ENCODE measurements around the gene DNAJB14. TPM values are rescaled to one million over a fixed set of nuclear protein-coding genes. Genes with fewer than 3 reads are reported as not detected.

Gene DNAJB14
- total and polyA plus RNA-seq, 2 of the 13 experiments (the other 11 are each of a cell fraction or from before 2014, with no cell fraction given): 9.1 to 38.1 TPM

GRCh38 chr4:99946356-99947189 lies at the start of gene DNAJB14 (continued):
- TF ChIP-seq ZNF407 (CRISPR knock-in tag; IDR thresholded peaks at IDR 0.05; ENCODE audit: not compliant biosample characterization): no peak
- TF ChIP-seq, protein P1, sequence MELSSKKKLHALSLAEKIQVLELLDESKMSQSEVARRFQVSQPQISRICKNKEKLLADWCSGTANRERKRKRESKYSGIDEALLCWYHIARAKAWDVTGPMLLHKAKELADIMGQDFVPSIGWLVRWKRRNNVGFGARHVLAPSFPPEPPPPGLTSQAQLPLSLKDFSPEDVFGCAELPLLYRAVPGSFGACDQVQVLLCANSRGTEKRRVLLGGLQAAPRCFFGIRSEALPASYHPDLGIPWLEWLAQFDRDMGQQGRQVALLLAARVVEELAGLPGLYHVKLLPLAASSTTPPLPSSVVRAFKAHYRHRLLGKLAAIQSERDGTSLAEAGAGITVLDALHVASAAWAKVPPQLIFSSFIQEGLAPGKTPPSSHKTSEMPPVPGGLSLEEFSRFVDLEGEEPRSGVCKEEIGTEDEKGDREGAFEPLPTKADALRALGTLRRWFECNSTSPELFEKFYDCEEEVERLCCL (CRISPR knock-in tag; IDR thresholded peaks at IDR 0.05; ENCODE audit: borderline replicate concordance): no peak
- TF ChIP-seq EP300 (IDR thresholded peaks at IDR 0.05; ENCODE audit: low read depth in 2 of 2, low read length in 2 of 2): no peak
- no peak for TF ChIP-seq EP300 (CRISPR knock-in tag; IDR thresholded peaks at IDR 0.05; ENCODE audit: borderline replicate concordance)
- TF ChIP-seq FIP1L1 (IDR thresholded peaks at IDR 0.05; ENCODE audit: borderline replicate concordance, insufficient read depth, low read depth, low read length): peak; percentile 54; the same call in 1 of the 2 replicates
- peak; percentile 57; the same call in 1 of the 2 replicates for TF ChIP-seq GFI1 (CRISPR knock-in tag; IDR thresholded peaks at IDR 0.05; ENCODE audit: borderline replicate concordance)
- TF ChIP-seq HOXA3 (CRISPR knock-in tag; IDR thresholded peaks at IDR 0.05): no peak
- peak in 1 of 2 experiments; percentile 55; a peak in 1 of 4 replicates for TF ChIP-seq KLF16 (CRISPR knock-in tag; IDR thresholded peaks at IDR 0.05)
- no peak for TF ChIP-seq TGIF2 (CRISPR knock-in tag; IDR thresholded peaks at IDR 0.05)
- TF ChIP-seq HDAC2 (CRISPR knock-in tag; IDR thresholded peaks at IDR 0.05): peak; percentile 24; the same call in 1 of the 2 replicates
- TF ChIP-seq ZNF879 (CRISPR knock-in tag; IDR thresholded peaks at IDR 0.05): no peak
- TF ChIP-seq MAZ (IDR thresholded peaks at IDR 0.05; ENCODE audit: borderline replicate concordance, low read depth, low read length): peak; percentile 57
- TF ChIP-seq MAZ (CRISPR knock-in tag; IDR thresholded peaks at IDR 0.05; ENCODE audit: low read depth): peak; percentile 10; the same call in 1 of the 2 replicates
- TF ChIP-seq HOXA5 (CRISPR knock-in tag; IDR thresholded peaks at IDR 0.05): peak; percentile 51; the same call in 1 of the 2 replicates
- TF ChIP-seq ZNF180 (CRISPR knock-in tag; IDR thresholded peaks at IDR 0.05; ENCODE audit: borderline replicate concordance, low read depth): no peak
- no peak for TF ChIP-seq CREB1 (IDR thresholded peaks at IDR 0.05)
- TF ChIP-seq CREB1 (CRISPR knock-in tag; IDR thresholded peaks at IDR 0.05): no peak
- 0 out of 2 replicates have a peak, but pooled peaks have one; percentile 44 for TF ChIP-seq ZFP90 (CRISPR knock-in tag; IDR thresholded peaks at IDR 0.05; ENCODE audit: borderline replicate concordance)
- TF ChIP-seq ZNF343 (CRISPR knock-in tag; IDR thresholded peaks at IDR 0.05): peak; percentile 74; the same call in 1 of the 2 replicates
- no peak for TF ChIP-seq ZNF550 (CRISPR knock-in tag; IDR thresholded peaks at IDR 0.05; ENCODE audit: borderline replicate concordance)

Measured in HepG2 (cell line).